Measurements from ENCODE around the gene TSNAXIP1. TPM values are rescaled to one million over a fixed set of nuclear protein-coding genes. Genes with fewer than 3 reads are reported as not detected.

Gene TSNAXIP1
- total and polyA plus RNA-seq, 2 donors (not counting 1 experiment from before 2014, with no cell fraction given) = 0.97 to 1.2 TPM

- no peak overlapping the region for H3K9ac ChIP-seq (ENCODE audit: low read length)
- no peaks in the 10 kb centered on the region for H3K27me3 ChIP-seq (replicated peaks in 1 of 4; ENCODE audit: control extremely low read depth in 1 of 4, control insufficient read depth in 3 of 4, insufficient read depth in 4 of 4, low read length in 3 of 4)
- intact Hi-C loops (cut with micrococcal nuclease) = no loop called here
- Mint-ChIP-seq H3K27ac (no peak overlapping the region), H3K9me3 (ENCODE audit: insufficient read depth) (no peaks in the 10 kb centered on the region), H3K4me1 (peaks cover 7% of the 10 kb centered on the region), H3K4me3 (no peak overlapping the region), H3K27me3 (no peaks in the 10 kb centered on the region)
- H3K79me2 ChIP-seq (ENCODE audit: control insufficient read depth, insufficient read depth, low read length) = peaks cover 79% of the 10 kb centered on the region
- TF ChIP-seq EZH2 (IDR thresholded peaks at IDR 0.05; ENCODE audit: borderline replicate concordance, insufficient read depth, low read depth, low read length, poor library complexity, severe bottlenecking) (no peak), CTCF (IDR thresholded peaks at IDR 0.05) (no peak)
- H3K4me2 ChIP-seq (replicated peaks; ENCODE audit: low read depth, low read length, poor library complexity, severe bottlenecking) = no peak overlapping the region
- POLR2A ChIA-PET = interaction anchor here (0.6 kb wide), 1 partner anchor 42 kb away, joined by 3 read pairs; no protein-coding TSS in a partner anchor
- CTCF ChIA-PET = interaction anchor here (0.6 kb wide), 1 partner anchor 67 kb away, joined by 3 read pairs; no protein-coding TSS in a partner anchor
- H3K4me1 ChIP-seq (ENCODE audit: control insufficient read depth in 2 of 2, insufficient read depth in 2 of 2, low read length in 2 of 2) = no peaks in the 10 kb centered on the region
- DNase-seq = no peak
- no peak for ATAC-seq (ENCODE audit: low read depth)
- no peaks in the 10 kb centered on the region for H3K9me3 ChIP-seq (ENCODE audit: control extremely low read depth in 1 of 3, control insufficient read depth in 2 of 3, insufficient read depth in 1 of 3, low read length in 2 of 3)
- no peak overlapping the region for H3K27ac ChIP-seq (ENCODE audit: low read length in 2 of 2)
- peaks cover 7 to 38% of the 10 kb centered on the region in 2 experiments for H3K36me3 ChIP-seq (replicated peaks in 1 of 2; ENCODE audit: control extremely low read depth in 1 of 2, control insufficient read depth in 1 of 2, extremely low read depth in 1 of 2, insufficient read depth in 2 of 2, low read length in 1 of 2)
- peaks cover 26% of the 10 kb centered on the region for H4K20me1 ChIP-seq (ENCODE audit: control insufficient read depth, insufficient read depth, low read length, poor library complexity, severe bottlenecking)
- H3K4me3 ChIP-seq (ENCODE audit: control extremely low read depth in 1 of 5, extremely low read depth in 1 of 5, insufficient read depth in 1 of 5, low read depth in 2 of 5, low read length in 4 of 5) = no peak overlapping the region
- 100% methylated on average over 2 of the region's 4 CpGs for WGBS (ENCODE audit: insufficient coverage)
- no peak overlapping the region for H2AFZ ChIP-seq (ENCODE audit: insufficient read depth, low read depth, low read length, poor library complexity, severe bottlenecking)
Observed at GRCh38 chr16:67766291-67766690, 40.4 kb upstream of the TSNAXIP1 start.

GRCh38 chr16:67767953-67768352 lies 38.7 kb upstream of the TSNAXIP1 start:
- Mint-ChIP-seq H3K4me1 (peaks cover 2% of the 10 kb centered on the region), H3K27ac (no peak overlapping the region), H3K4me3 (no peak overlapping the region), H3K27me3 (no peaks in the 10 kb centered on the region), H3K9me3 (ENCODE audit: insufficient read depth) (no peaks in the 10 kb centered on the region)
- H3K27me3 ChIP-seq (replicated peaks in 1 of 4; ENCODE audit: control extremely low read depth in 1 of 4, control insufficient read depth in 3 of 4, insufficient read depth in 4 of 4, low read length in 3 of 4) = no peaks in the 10 kb centered on the region
- intact Hi-C loops (cut with micrococcal nuclease) = no loop called here
- ATAC-seq (ENCODE audit: low read depth) (no peak), DNase-seq (no peak)
- H3K79me2 ChIP-seq (ENCODE audit: control insufficient read depth, insufficient read depth, low read length) = peaks cover 79% of the 10 kb centered on the region
- H3K4me3 ChIP-seq (ENCODE audit: control extremely low read depth in 1 of 5, extremely low read depth in 1 of 5, insufficient read depth in 1 of 5, low read depth in 2 of 5, low read length in 4 of 5) = no peak overlapping the region
- no peaks in the 10 kb centered on the region for H3K9me3 ChIP-seq (ENCODE audit: control extremely low read depth in 1 of 3, control insufficient read depth in 2 of 3, insufficient read depth in 1 of 3, low read length in 2 of 3)
- ChIA-PET POLR2A (no interaction called here), CTCF (interaction anchor here (0.6 to 1.2 kb wide), 4 partner anchors 48 to 259 kb away, joined by 3 to 7 read pairs (median 4); partner anchors contain the start of gene GFOD2)
- no peak overlapping the region for H2AFZ ChIP-seq (ENCODE audit: insufficient read depth, low read depth, low read length, poor library complexity, severe bottlenecking)
- TF ChIP-seq CTCF (IDR thresholded peaks at IDR 0.05) (no peak), EZH2 (IDR thresholded peaks at IDR 0.05; ENCODE audit: borderline replicate concordance, insufficient read depth, low read depth, low read length, poor library complexity, severe bottlenecking) (no peak)
- peaks cover 10 to 38% of the 10 kb centered on the region in 2 experiments for H3K36me3 ChIP-seq (replicated peaks in 1 of 2; ENCODE audit: control extremely low read depth in 1 of 2, control insufficient read depth in 1 of 2, extremely low read depth in 1 of 2, insufficient read depth in 2 of 2, low read length in 1 of 2)
- peaks cover 22% of the 10 kb centered on the region for H4K20me1 ChIP-seq (ENCODE audit: control insufficient read depth, insufficient read depth, low read length, poor library complexity, severe bottlenecking)
- H3K4me1 ChIP-seq (ENCODE audit: control insufficient read depth in 2 of 2, insufficient read depth in 2 of 2, low read length in 2 of 2) = no peaks in the 10 kb centered on the region
- 77% methylated on average over 5 of the region's 7 CpGs for WGBS (ENCODE audit: insufficient coverage)
- no peak overlapping the region for H3K27ac ChIP-seq (ENCODE audit: low read length in 2 of 2)
- H3K4me2 ChIP-seq (replicated peaks; ENCODE audit: low read depth, low read length, poor library complexity, severe bottlenecking) = no peak overlapping the region
- no peak overlapping the region for H3K9ac ChIP-seq (ENCODE audit: low read length)

Data from B cell (primary cell).